Measurements from ENCODE around the gene MARS1.
A peak's percentile ranks its signal among the peaks of the same experiment; 100 is the strongest.

MARS1 gene

GRCh38 chr12:57477710-57478681 lies 9.9 kb upstream of the MARS1 start:
- Histone ChIP-seq H3K79me2 (ENCODE audit: low read length) (no peaks in the 10 kb centered on the region), H3K9ac (ENCODE audit: low read length) (peak overlapping the region; percentile 59; the same call in 1 of the 2 replicates), H4K20me1 (ENCODE audit: insufficient read depth, low read length) (no peaks in the 10 kb centered on the region), H3K4me2 (ENCODE audit: low read length) (peak overlapping the region; percentile 65), H3K27me3 (ENCODE audit: low read depth, low read length) (no peaks in the 10 kb centered on the region), H3K27ac (ENCODE audit: low read length) (peak overlapping the region; percentile 48), H3K9me3 (ENCODE audit: insufficient read depth, low read length) (no peaks in the 10 kb centered on the region), H3K4me1 (ENCODE audit: low read length) (peaks cover 33% of the 10 kb centered on the region), H2AFZ (ENCODE audit: low read depth, low read length) (peak overlapping the region; percentile 78), H3K4me3 (ENCODE audit: low read length) (peak overlapping the region; percentile 57; the same call in 1 of the 2 replicates), H3K36me3 (replicated peaks; ENCODE audit: low read depth, low read length) (no peaks in the 10 kb centered on the region)
- TF ChIP-seq EZH2phosphoT487 (IDR thresholded peaks at IDR 0.05; ENCODE audit: low read depth) (no peak), CTCF (IDR thresholded peaks at IDR 0.05; ENCODE audit: low read depth, low read length) (no peak)

DNA sequence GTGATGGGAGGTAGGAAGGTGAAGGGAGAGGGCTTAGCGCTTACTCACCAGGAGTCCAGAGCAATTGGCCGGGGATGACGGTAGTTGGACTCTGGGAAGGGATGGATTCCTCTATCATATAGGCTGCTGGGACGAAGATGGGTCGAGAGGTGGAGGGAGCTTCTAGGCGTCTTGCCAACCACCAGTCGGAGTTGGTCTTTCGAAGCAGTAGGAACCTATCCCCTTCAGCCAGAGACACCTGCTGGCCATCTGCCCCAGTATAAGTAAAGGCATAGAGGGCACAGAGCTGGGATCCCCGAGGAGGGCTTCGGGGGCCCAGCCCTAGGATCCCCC lies 8.9 kb upstream of the MARS1 start:
- Histone ChIP-seq H3K4me3 (ENCODE audit: low read length) (no peak overlapping the region), H3K4me2 (ENCODE audit: low read length) (no peak overlapping the region), H2AFZ (ENCODE audit: low read depth, low read length) (no peak overlapping the region; the same call in 1 of the 2 replicates), H3K79me2 (ENCODE audit: low read length) (no peaks in the 10 kb centered on the region), H3K36me3 (replicated peaks; ENCODE audit: low read depth, low read length) (no peaks in the 10 kb centered on the region), H4K20me1 (ENCODE audit: insufficient read depth, low read length) (no peaks in the 10 kb centered on the region), H3K27me3 (ENCODE audit: low read depth, low read length) (no peaks in the 10 kb centered on the region), H3K9me3 (ENCODE audit: insufficient read depth, low read length) (no peaks in the 10 kb centered on the region), H3K27ac (ENCODE audit: low read length) (no peak overlapping the region), H3K9ac (ENCODE audit: low read length) (no peak overlapping the region), H3K4me1 (ENCODE audit: low read length) (peaks cover 33% of the 10 kb centered on the region)
- TF ChIP-seq EZH2phosphoT487 (IDR thresholded peaks at IDR 0.05; ENCODE audit: low read depth) (no peak), CTCF (IDR thresholded peaks at IDR 0.05; ENCODE audit: low read depth, low read length) (no peak)

- Histone ChIP-seq H3K4me2 (ENCODE audit: low read length) (peak within 1 kb of the TSS; percentile 37), H3K9me3 (ENCODE audit: insufficient read depth, low read length) (no peaks in the 10 kb centered on the region), H3K36me3 (replicated peaks; ENCODE audit: low read depth, low read length) (no peaks in the 10 kb centered on the region), H3K4me1 (ENCODE audit: low read length) (peaks cover 33% of the 10 kb centered on the region), H3K27ac (ENCODE audit: low read length) (no peak within 1 kb of the TSS), H3K27me3 (ENCODE audit: low read depth, low read length) (no peaks in the 10 kb centered on the region), H3K9ac (ENCODE audit: low read length) (no peak within 1 kb of the TSS; the same call in 1 of the 2 replicates), H3K4me3 (ENCODE audit: low read length) (no peak within 1 kb of the TSS), H3K79me2 (ENCODE audit: low read length) (no peaks in the 10 kb centered on the region), H2AFZ (ENCODE audit: low read depth, low read length) (peak within 1 kb of the TSS; percentile 99), H4K20me1 (ENCODE audit: insufficient read depth, low read length) (no peaks in the 10 kb centered on the region)
- TF ChIP-seq CTCF (IDR thresholded peaks at IDR 0.05; ENCODE audit: low read depth, low read length): no peak
- TF ChIP-seq EZH2phosphoT487 (IDR thresholded peaks at IDR 0.05; ENCODE audit: low read depth): no peak
Measured at GRCh38 chr12:57479376-57480115, 8.3 kb upstream of the MARS1 start, which contains the start of gene ARHGAP9. TSS of gene ARHGAP9 (minus strand) at chr12:57479866. CDS start at chr12:57479406, 460 bp downstream.

GRCh38 chr12:57481671-57482070 lies 6.2 kb upstream of the MARS1 start:
- no peaks in the 10 kb centered on the region for H3K27me3 ChIP-seq (ENCODE audit: low read depth, low read length)
- H3K36me3 ChIP-seq (replicated peaks; ENCODE audit: low read depth, low read length): no peaks in the 10 kb centered on the region
- no peak overlapping the region for H3K4me3 ChIP-seq (ENCODE audit: low read length)
- TF ChIP-seq EZH2phosphoT487 (IDR thresholded peaks at IDR 0.05; ENCODE audit: low read depth) (no peak), CTCF (IDR thresholded peaks at IDR 0.05; ENCODE audit: low read depth, low read length) (no peak)
- no peaks in the 10 kb centered on the region for H3K9me3 ChIP-seq (ENCODE audit: insufficient read depth, low read length)
- no peak overlapping the region for H3K4me2 ChIP-seq (ENCODE audit: low read length)
- H4K20me1 ChIP-seq (ENCODE audit: insufficient read depth, low read length): no peaks in the 10 kb centered on the region
- H3K4me1 ChIP-seq (ENCODE audit: low read length): peaks cover 30% of the 10 kb centered on the region
- no peak overlapping the region for H3K9ac ChIP-seq (ENCODE audit: low read length)
- no peaks in the 10 kb centered on the region for H3K79me2 ChIP-seq (ENCODE audit: low read length)
- no peak overlapping the region for H2AFZ ChIP-seq (ENCODE audit: low read depth, low read length)
- H3K27ac ChIP-seq (ENCODE audit: low read length): no peak overlapping the region

Measured in OCI-LY3 (cell line).